ENCODE results near the gene CTU2. TPM values are rescaled to one million over a fixed set of nuclear protein-coding genes. Genes with fewer than 3 reads are reported as not detected.

CTU2 gene
- total RNA-seq, 1 experiment from 2014 or later = 24.8 TPM

DNA sequence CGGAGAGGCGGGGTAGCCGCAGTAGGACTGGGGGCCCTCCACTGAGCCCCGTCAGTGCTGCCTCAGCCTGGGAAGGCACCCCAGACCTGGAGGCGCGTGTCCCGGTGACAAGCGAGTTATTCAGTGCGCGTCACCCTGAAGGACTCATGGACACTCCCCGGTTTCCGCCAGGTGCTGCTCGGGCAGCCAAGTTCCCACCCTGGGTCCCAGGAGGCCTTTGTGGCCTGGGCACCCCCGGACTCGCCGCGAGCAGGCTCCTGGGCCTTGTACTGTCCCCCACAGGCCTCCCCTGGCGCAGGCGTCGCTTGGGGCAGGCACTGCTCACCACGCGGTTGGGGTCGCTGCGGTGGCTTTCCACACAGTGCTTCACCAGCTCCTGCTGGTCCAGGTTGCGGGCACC, 7.7 kb upstream of the CTU2 start:
- no TSS peak for BruUV-seq (replicated peaks)
- intact Hi-C loops (cut with micrococcal nuclease; ENCODE audit: unreplicated experiment) (no loop called here), in situ Hi-C loops (cut with HindIII; ENCODE audit: low pct_unique_long_range_greater_than_20kb, low sequenced_read_pairs) (no loop called here)
- DNase-seq (ENCODE audit: low read depth, low spot score) = no peak
- POLR2A ChIA-PET = no interaction called here
- no peaks in the 10 kb centered on the region for H3K9me3 ChIP-seq (ENCODE audit: control insufficient read depth, insufficient read depth, low read depth, low read length)
- H3K4me1 ChIP-seq (ENCODE audit: control insufficient read depth, insufficient read depth, low read length) = no peaks in the 10 kb centered on the region
- no peak overlapping the region for H3K4me3 ChIP-seq (ENCODE audit: low read depth in 2 of 2, low read length in 2 of 2)
- ATAC-seq = no peak
- H3K27ac ChIP-seq (ENCODE audit: low read length) = no peak overlapping the region
- CTCF ChIA-PET = no interaction called here
- TF ChIP-seq SIN3A (IDR thresholded peaks at IDR 0.05; ENCODE audit: borderline replicate concordance, insufficient read depth, low read depth, low read length) (no peak), TCF7L2 (IDR thresholded peaks at IDR 0.05; ENCODE audit: low read depth, low read length) (no peak), POLR2AphosphoS5 (IDR thresholded peaks at IDR 0.05; ENCODE audit: low read depth, low read length) (no peak)
- TF ChIP-seq, protein P1, sequence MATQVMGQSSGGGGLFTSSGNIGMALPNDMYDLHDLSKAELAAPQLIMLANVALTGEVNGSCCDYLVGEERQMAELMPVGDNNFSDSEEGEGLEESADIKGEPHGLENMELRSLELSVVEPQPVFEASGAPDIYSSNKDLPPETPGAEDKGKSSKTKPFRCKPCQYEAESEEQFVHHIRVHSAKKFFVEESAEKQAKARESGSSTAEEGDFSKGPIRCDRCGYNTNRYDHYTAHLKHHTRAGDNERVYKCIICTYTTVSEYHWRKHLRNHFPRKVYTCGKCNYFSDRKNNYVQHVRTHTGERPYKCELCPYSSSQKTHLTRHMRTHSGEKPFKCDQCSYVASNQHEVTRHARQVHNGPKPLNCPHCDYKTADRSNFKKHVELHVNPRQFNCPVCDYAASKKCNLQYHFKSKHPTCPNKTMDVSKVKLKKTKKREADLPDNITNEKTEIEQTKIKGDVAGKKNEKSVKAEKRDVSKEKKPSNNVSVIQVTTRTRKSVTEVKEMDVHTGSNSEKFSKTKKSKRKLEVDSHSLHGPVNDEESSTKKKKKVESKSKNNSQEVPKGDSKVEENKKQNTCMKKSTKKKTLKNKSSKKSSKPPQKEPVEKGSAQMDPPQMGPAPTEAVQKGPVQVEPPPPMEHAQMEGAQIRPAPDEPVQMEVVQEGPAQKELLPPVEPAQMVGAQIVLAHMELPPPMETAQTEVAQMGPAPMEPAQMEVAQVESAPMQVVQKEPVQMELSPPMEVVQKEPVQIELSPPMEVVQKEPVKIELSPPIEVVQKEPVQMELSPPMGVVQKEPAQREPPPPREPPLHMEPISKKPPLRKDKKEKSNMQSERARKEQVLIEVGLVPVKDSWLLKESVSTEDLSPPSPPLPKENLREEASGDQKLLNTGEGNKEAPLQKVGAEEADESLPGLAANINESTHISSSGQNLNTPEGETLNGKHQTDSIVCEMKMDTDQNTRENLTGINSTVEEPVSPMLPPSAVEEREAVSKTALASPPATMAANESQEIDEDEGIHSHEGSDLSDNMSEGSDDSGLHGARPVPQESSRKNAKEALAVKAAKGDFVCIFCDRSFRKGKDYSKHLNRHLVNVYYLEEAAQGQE (IDR thresholded peaks at IDR 0.05; ENCODE audit: insufficient read depth in 1 of 2, low read depth in 2 of 2, low read length in 1 of 2) = no peak
- TF ChIP-seq, protein P2, sequence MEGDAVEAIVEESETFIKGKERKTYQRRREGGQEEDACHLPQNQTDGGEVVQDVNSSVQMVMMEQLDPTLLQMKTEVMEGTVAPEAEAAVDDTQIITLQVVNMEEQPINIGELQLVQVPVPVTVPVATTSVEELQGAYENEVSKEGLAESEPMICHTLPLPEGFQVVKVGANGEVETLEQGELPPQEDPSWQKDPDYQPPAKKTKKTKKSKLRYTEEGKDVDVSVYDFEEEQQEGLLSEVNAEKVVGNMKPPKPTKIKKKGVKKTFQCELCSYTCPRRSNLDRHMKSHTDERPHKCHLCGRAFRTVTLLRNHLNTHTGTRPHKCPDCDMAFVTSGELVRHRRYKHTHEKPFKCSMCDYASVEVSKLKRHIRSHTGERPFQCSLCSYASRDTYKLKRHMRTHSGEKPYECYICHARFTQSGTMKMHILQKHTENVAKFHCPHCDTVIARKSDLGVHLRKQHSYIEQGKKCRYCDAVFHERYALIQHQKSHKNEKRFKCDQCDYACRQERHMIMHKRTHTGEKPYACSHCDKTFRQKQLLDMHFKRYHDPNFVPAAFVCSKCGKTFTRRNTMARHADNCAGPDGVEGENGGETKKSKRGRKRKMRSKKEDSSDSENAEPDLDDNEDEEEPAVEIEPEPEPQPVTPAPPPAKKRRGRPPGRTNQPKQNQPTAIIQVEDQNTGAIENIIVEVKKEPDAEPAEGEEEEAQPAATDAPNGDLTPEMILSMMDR (IDR thresholded peaks at IDR 0.05) = no peak
- H3K27me3 ChIP-seq (ENCODE audit: control insufficient read depth, insufficient read depth, low read length) = no peaks in the 10 kb centered on the region
- no peaks in the 10 kb centered on the region for H3K36me3 ChIP-seq (ENCODE audit: control insufficient read depth, insufficient read depth, low read length)

DNA sequence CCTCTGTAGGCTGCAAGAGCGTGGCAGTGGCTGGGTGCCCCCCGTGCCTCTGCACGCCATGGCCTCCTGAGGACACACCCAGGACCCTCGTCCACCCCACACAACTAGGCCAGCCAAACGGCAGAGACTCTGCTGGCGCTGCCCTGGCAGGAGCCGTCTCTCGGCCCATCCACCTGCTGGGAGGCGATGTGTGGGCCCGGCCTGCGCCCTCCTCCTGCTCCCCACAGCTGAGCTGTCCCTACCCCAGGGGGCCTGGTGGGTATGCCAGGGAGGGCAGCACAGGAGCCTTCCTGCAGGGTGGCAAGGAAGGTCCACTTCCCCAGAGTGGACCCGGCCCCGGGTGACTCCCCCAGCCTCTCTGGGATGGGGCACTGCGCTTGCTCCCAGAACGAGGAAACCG, 7.1 kb upstream of the CTU2 start:
- no peak for DNase-seq (ENCODE audit: low read depth, low spot score)
- no peak for TF ChIP-seq POLR2AphosphoS5 (IDR thresholded peaks at IDR 0.05; ENCODE audit: low read depth, low read length)
- intact Hi-C loops (cut with micrococcal nuclease; ENCODE audit: unreplicated experiment) = no loop called here
- Histone ChIP-seq H3K36me3 (ENCODE audit: control insufficient read depth, insufficient read depth, low read length) (no peaks in the 10 kb centered on the region), H3K27ac (ENCODE audit: low read length) (no peak overlapping the region), H3K9me3 (ENCODE audit: control insufficient read depth, insufficient read depth, low read depth, low read length) (no peaks in the 10 kb centered on the region), H3K27me3 (ENCODE audit: control insufficient read depth, insufficient read depth, low read length) (no peaks in the 10 kb centered on the region), H3K4me1 (ENCODE audit: control insufficient read depth, insufficient read depth, low read length) (no peaks in the 10 kb centered on the region), H3K4me3 (ENCODE audit: low read depth in 2 of 2, low read length in 2 of 2) (no peak overlapping the region)
- BruUV-seq (replicated peaks) = no TSS peak
- in situ Hi-C loops (cut with HindIII; ENCODE audit: low pct_unique_long_range_greater_than_20kb, low sequenced_read_pairs) = no loop called here
- ChIA-PET CTCF (no interaction called here), POLR2A (no interaction called here)
- no peak for ATAC-seq

DNA sequence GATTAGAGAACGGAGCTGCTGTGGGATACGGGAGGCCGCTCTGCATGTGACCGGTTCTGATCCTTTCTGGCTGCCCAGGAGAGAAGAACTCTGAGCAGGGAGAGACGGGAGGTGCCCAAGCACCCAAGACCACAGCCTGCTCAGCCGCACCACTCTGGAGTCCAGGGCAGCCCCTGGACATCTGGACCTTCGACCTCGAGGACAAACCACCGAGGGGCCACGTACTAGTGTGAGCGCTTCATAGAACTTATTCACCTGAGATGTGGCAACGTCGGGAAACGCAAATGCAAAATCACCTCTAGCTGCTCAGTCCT, 6.0 kb upstream of the CTU2 start:
- BruUV-seq (replicated peaks) = no TSS peak
- intact Hi-C loops (cut with micrococcal nuclease; ENCODE audit: unreplicated experiment) (no loop called here), in situ Hi-C loops (cut with HindIII; ENCODE audit: low pct_unique_long_range_greater_than_20kb, low sequenced_read_pairs) (no loop called here)
- Histone ChIP-seq H3K27ac (ENCODE audit: low read length) (no peak overlapping the region), H3K4me3 (ENCODE audit: low read depth in 2 of 2, low read length in 2 of 2) (no peak overlapping the region), H3K9me3 (ENCODE audit: control insufficient read depth, insufficient read depth, low read depth, low read length) (no peaks in the 10 kb centered on the region), H3K27me3 (ENCODE audit: control insufficient read depth, insufficient read depth, low read length) (no peaks in the 10 kb centered on the region), H3K36me3 (ENCODE audit: control insufficient read depth, insufficient read depth, low read length) (no peaks in the 10 kb centered on the region), H3K4me1 (ENCODE audit: control insufficient read depth, insufficient read depth, low read length) (peaks cover 4% of the 10 kb centered on the region; the same call in 1 of the 2 replicates)
- TF ChIP-seq POLR2AphosphoS5 (IDR thresholded peaks at IDR 0.05; ENCODE audit: low read depth, low read length) = no peak
- TF ChIP-seq, protein P2 (IDR thresholded peaks at IDR 0.05) = no peak
- no peak for TF ChIP-seq TCF7L2 (IDR thresholded peaks at IDR 0.05; ENCODE audit: low read depth, low read length)
- TF ChIP-seq, protein P1 (IDR thresholded peaks at IDR 0.05; ENCODE audit: insufficient read depth in 1 of 2, low read depth in 2 of 2, low read length in 1 of 2) = no peak
- no peak for TF ChIP-seq SIN3A (IDR thresholded peaks at IDR 0.05; ENCODE audit: borderline replicate concordance, insufficient read depth, low read depth, low read length)
- ChIA-PET POLR2A (no interaction called here), CTCF (no interaction called here)
- ATAC-seq (no peak), DNase-seq (ENCODE audit: low read depth, low spot score) (no peak)
